Hematopoietic multipotent progenitor cell treated with erythropoietin and hydrocortisone succinate and interleukin-3 and kit ligand, for 8 days (in vitro differentiated cells): ENCODE results near the gene ADGRA1.
"Not testable (repeated sequence)": the region's sequence is repeated elsewhere in the genome, so short reads cannot be mapped to it uniquely, and the experiment has no call there.

ENCODE experiments used
- DNase-seq: peaks from one replicate; pipeline ENCODE4 v3.0.0-alpha.2; 2015

The ADGRA1 gene

GRCh38 chr10:133166504-133166827 is 78.7 kb downstream of the ADGRA1 start:
- no peak for DNase-seq

GRCh38 chr10:133166828-133167692 is 79.3 kb downstream of the ADGRA1 start:
- DNase-seq: no peak

- no peak for DNase-seq
These were observed 80.2 kb downstream of the ADGRA1 start for GRCh38 chr10:133167693-133168616.

GRCh38 chr10:133168617-133169031 is 80.9 kb downstream of the ADGRA1 start:
- no peak for DNase-seq

GRCh38 chr10:133169173-133169947 is 81.6 kb downstream of the ADGRA1 start:
- no peak for DNase-seq

GRCh38 chr10:133170092-133170491 is 82.4 kb downstream of the ADGRA1 start:
- no peak for DNase-seq

GRCh38 chr10:133173860-133174640 is 86.3 kb downstream of the ADGRA1 start:
- DNase-seq: no peak

- DNase-seq: no peak
These were observed 87.1 kb downstream of the ADGRA1 start for GRCh38 chr10:133174689-133175263.

- not testable (repeated sequence) for DNase-seq
These were observed 87.9 kb downstream of the ADGRA1 start for GRCh38 chr10:133175624-133176023.

GRCh38 chr10:133176546-133176945 is 88.8 kb downstream of the ADGRA1 start:
- DNase-seq: no peak

GRCh38 chr10:133177380-133178157 is 89.8 kb downstream of the ADGRA1 start:
- DNase-seq: no peak

GRCh38 chr10:133178357-133179127 is 90.8 kb downstream of the ADGRA1 start:
- DNase-seq: no peak

GRCh38 chr10:133179128-133179520 is 91.4 kb downstream of the ADGRA1 start:
- no peak for DNase-seq

GRCh38 chr10:133179651-133180050 is 91.9 kb downstream of the ADGRA1 start:
- DNase-seq: no peak

GRCh38 chr10:133180192-133180964 is 92.7 kb downstream of the ADGRA1 start:
- DNase-seq: no peak

GRCh38 chr10:133180965-133181639 is 93.4 kb downstream of the ADGRA1 start:
- no peak for DNase-seq
